ENCODE measurements around the gene C20orf204. TPM values are rescaled to one million over a fixed set of nuclear protein-coding genes. Genes with fewer than 3 reads are reported as not detected.

C20orf204 gene, protein sequence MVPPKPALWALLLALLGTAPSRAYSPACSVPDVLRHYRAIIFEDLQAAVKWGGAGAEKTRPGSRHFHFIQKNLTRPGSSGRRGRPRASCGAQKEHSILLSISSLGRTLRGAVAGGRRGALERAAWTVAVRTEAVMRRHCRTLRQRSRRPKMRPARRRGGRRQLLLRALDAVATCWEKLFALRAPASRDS
- 1 to 10 TPM; 6.1 to 6.4 TPM for total RNA-seq
- 0.67 TPM for polyA plus RNA-seq (2013, experiment 1 of 2)
- polyA plus RNA-seq (2013, experiment 2 of 2), result 1.1 TPM
- 2.4 to 26.0 (median 5.4) reads per million in 172 experiments for total RNA-seq

DNA sequence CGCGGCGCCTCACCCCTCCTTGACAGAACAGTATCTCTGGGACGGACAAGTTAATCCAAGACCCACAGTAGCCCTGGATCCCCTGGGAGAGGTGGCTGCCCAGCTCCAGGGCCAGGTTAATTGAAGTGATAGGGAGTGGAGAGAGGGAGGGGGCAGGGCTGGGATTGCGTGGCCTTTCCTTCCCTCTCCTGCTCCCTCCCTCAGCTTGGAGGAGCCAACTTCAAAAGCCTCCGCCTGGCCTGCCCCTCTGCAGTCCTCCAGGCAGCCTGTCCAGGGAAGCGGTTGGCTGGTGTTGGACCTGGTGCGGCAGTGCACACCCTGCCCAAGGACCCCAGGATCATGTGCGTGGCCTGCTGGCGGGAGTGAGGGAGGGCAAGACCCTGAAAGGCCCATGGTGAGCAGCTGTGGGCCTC lies at the start of gene C20orf204:
C20orf204 (plus strand) TSS at position 250 of the 413 bp plus-strand sequence; CDS start at position 392, 142 bp downstream.
- H3K27ac Mint-ChIP-seq, result peak within 1 kb of the TSS; percentile 72
- H3K4me1 Mint-ChIP-seq (ENCODE audit: low read depth), result peaks cover 30% of the 10 kb centered on the region
- peak within 1 kb of the TSS; percentile 45 for H3K4me3 Mint-ChIP-seq
- Histone ChIP-seq H3K36me3 (ENCODE audit: insufficient read depth, low read length) (peaks cover 24% of the 10 kb centered on the region), H3K4me1 (ENCODE audit: insufficient read depth, low read length) (peaks cover 71% of the 10 kb centered on the region), H3K27ac (ENCODE audit: low read depth in 1 of 2, low read length in 2 of 2) (peak within 1 kb of the TSS in 1 of 2 donors; percentile 7), H3K9me3 (ENCODE audit: control insufficient read depth in 1 of 2, insufficient read depth in 1 of 2, low read length in 2 of 2) (no peaks in the 10 kb centered on the region), H3K4me3 (ENCODE audit: low read length) (no peak within 1 kb of the TSS), H3K27me3 (ENCODE audit: control insufficient read depth in 1 of 2, insufficient read depth in 2 of 2, low read length in 2 of 2) (peaks cover 0 to 4% of the 10 kb centered on the region in 2 experiments)
- no peaks in the 10 kb centered on the region for H3K9me3 Mint-ChIP-seq
- H3K27me3 Mint-ChIP-seq, result no peaks in the 10 kb centered on the region
- peaks cover 25% of the 10 kb centered on the region for H3K36me3 Mint-ChIP-seq (ENCODE audit: low read depth)
- DNase-seq (no peak), ATAC-seq (ENCODE audit: poor library complexity) (no peak)
- POLR2A ChIA-PET, result no interaction called here
- intact Hi-C loops (cut with DNase I, micrococcal nuclease), result loop anchor here in 1 of 2 experiments (10.0 kb wide), 1 partner anchor 51 kb away; the partner anchor contains the start of gene PRPF6
- CTCF ChIA-PET, result no interaction called here
- TF ChIP-seq, protein P1, sequence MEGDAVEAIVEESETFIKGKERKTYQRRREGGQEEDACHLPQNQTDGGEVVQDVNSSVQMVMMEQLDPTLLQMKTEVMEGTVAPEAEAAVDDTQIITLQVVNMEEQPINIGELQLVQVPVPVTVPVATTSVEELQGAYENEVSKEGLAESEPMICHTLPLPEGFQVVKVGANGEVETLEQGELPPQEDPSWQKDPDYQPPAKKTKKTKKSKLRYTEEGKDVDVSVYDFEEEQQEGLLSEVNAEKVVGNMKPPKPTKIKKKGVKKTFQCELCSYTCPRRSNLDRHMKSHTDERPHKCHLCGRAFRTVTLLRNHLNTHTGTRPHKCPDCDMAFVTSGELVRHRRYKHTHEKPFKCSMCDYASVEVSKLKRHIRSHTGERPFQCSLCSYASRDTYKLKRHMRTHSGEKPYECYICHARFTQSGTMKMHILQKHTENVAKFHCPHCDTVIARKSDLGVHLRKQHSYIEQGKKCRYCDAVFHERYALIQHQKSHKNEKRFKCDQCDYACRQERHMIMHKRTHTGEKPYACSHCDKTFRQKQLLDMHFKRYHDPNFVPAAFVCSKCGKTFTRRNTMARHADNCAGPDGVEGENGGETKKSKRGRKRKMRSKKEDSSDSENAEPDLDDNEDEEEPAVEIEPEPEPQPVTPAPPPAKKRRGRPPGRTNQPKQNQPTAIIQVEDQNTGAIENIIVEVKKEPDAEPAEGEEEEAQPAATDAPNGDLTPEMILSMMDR (IDR thresholded peaks at IDR 0.05), result no peak

DNA sequence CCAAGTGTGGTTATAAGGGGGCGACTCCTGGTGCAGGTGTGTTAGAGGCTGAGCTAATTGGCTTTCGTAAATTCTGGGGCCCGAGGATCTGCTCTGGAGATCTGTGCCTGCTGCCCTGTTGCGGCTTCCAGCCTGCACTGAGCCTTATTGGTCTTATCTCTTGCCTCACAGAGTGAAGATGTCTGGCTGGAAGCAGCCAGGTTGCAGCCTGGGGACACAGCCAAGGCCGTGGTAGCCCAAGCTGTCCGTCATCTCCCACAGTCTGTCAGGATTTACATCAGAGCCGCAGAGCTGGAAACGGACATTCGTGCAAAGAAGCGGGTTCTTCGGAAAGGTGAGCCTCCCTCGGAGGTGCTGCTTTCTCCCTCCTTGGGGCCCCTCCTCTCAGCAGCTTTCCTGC lies 35.1 kb upstream of the C20orf204 start:
- Histone ChIP-seq H3K9me3 (ENCODE audit: control insufficient read depth in 1 of 2, insufficient read depth in 1 of 2, low read length in 2 of 2) (no peaks in the 10 kb centered on the region), H3K4me1 (ENCODE audit: insufficient read depth, low read length) (no peaks in the 10 kb centered on the region), H3K27ac (ENCODE audit: low read depth in 1 of 2, low read length in 2 of 2) (no peak overlapping the region), H3K27me3 (ENCODE audit: control insufficient read depth in 1 of 2, insufficient read depth in 2 of 2, low read length in 2 of 2) (no peaks in the 10 kb centered on the region), H3K4me3 (ENCODE audit: low read length) (no peak overlapping the region), H3K36me3 (ENCODE audit: insufficient read depth, low read length) (peaks cover 74% of the 10 kb centered on the region)
- Mint-ChIP-seq H3K4me1 (ENCODE audit: low read depth) (peaks cover 10% of the 10 kb centered on the region), H3K27ac (no peak overlapping the region), H3K9me3 (no peaks in the 10 kb centered on the region), H3K4me3 (no peak overlapping the region), H3K27me3 (no peaks in the 10 kb centered on the region), H3K36me3 (ENCODE audit: low read depth) (peaks cover 79% of the 10 kb centered on the region)
- ChIA-PET POLR2A (no interaction called here), CTCF (interaction anchor here (0.7 to 1.1 kb wide), 2 partner anchors 26 to 36 kb away, joined by 3 to 4 read pairs; no protein-coding TSS in a partner anchor)
- TF ChIP-seq, protein P1 (IDR thresholded peaks at IDR 0.05), result no peak
- DNase-seq, result no peak
- no peak for ATAC-seq (ENCODE audit: poor library complexity)
- intact Hi-C loops (cut with DNase I, micrococcal nuclease), result no loop called here

DNA sequence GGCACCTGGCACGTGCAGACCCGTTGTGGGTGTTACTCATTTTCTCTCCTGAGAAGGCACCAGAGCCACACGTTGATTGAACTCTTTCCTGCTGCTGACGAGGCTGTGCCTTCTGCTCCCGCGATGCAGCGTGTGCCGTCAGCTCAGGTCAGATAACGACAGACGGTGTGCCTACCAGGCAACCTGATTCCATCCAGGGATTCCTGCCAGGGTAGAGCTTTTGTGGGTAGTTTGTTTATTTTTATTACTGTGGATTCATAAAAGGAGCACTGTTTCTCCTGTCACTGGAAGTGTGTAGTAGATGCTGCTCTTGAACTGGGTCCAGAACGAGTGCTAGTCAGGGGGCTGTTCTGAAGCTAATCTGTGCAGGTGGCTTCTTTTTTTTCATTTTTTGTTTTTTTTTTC lies 34.4 kb upstream of the C20orf204 start:
- Histone ChIP-seq H3K9me3 (ENCODE audit: control insufficient read depth in 1 of 2, insufficient read depth in 1 of 2, low read length in 2 of 2) (no peaks in the 10 kb centered on the region), H3K4me3 (ENCODE audit: low read length) (no peak overlapping the region), H3K4me1 (ENCODE audit: insufficient read depth, low read length) (no peaks in the 10 kb centered on the region), H3K36me3 (ENCODE audit: insufficient read depth, low read length) (peaks cover 72% of the 10 kb centered on the region), H3K27ac (ENCODE audit: low read depth in 1 of 2, low read length in 2 of 2) (no peak overlapping the region), H3K27me3 (ENCODE audit: control insufficient read depth in 1 of 2, insufficient read depth in 2 of 2, low read length in 2 of 2) (no peaks in the 10 kb centered on the region)
- ATAC-seq (ENCODE audit: poor library complexity) (no peak), DNase-seq (no peak)
- Mint-ChIP-seq H3K9me3 (no peaks in the 10 kb centered on the region), H3K4me3 (no peak overlapping the region), H3K27ac (no peak overlapping the region), H3K4me1 (ENCODE audit: low read depth) (peaks cover 10% of the 10 kb centered on the region), H3K36me3 (ENCODE audit: low read depth) (peaks cover 79% of the 10 kb centered on the region), H3K27me3 (no peaks in the 10 kb centered on the region)
- intact Hi-C loops (cut with DNase I, micrococcal nuclease), result no loop called here
- ChIA-PET POLR2A (no interaction called here), CTCF (interaction anchor here (0.6 to 1.1 kb wide), 2 partner anchors 36 to 136 kb away, joined by 3 to 4 read pairs; no protein-coding TSS in a partner anchor)
- TF ChIP-seq, protein P1 (IDR thresholded peaks at IDR 0.05), result no peak
